GM23338 (cell line): ENCODE data around the gene FHAD1. TPM values are rescaled to one million over a fixed set of nuclear protein-coding genes. Genes with fewer than 3 reads are reported as not detected.

ENCODE experiments used
- ATAC-seq: fragments of 200-7000 bp; cut with Tn5 transposase; 3 replicates; pipeline ENCODE4 v1.9.1; 2020
- DNase-seq: peaks from one replicate; pipeline ENCODE4 v3.0.0-alpha.2; 2015; ENCODE audit warnings: low spot score
- H2AFZ ChIP-seq: fragments of 200-600 bp; sonication (generic); 2 replicates; pipeline ENCODE4 v1.8.0; 2016; ENCODE audit warnings: antibody characterized with exemption, mild to moderate bottlenecking, moderate library complexity
- H3F3A ChIP-seq: fragments of 200-600 bp; sonication (generic); replicated peaks from 2 replicates; pipeline ENCODE4 v1.8.0; 2017; ENCODE audit warnings: antibody characterized with exemption, mixed run types, low read depth
- H3K27ac ChIP-seq: fragments of 200-600 bp; sonication (generic); 2 replicates; pipeline ENCODE4 v1.6.1; 2016; ENCODE audit warnings: low read depth
- H3K27me3 ChIP-seq: fragments of 200-600 bp; sonication (generic); 2 replicates; pipeline ENCODE4 v1.8.0; 2016; ENCODE audit warnings: mild to moderate bottlenecking, mixed run types, moderate library complexity; ENCODE audit not compliant: insufficient read depth
- H3K36me3 ChIP-seq: fragments of 200-600 bp; sonication (generic); 2 replicates; pipeline ENCODE4 v1.8.0; 2016; ENCODE audit warnings: mild to moderate bottlenecking; ENCODE audit not compliant: insufficient read depth
- H3K4me1 ChIP-seq: fragments of 200-600 bp; sonication (generic); 2 replicates; pipeline ENCODE4 v1.8.0; 2016; ENCODE audit warnings: mild to moderate bottlenecking, moderate library complexity; ENCODE audit not compliant: insufficient read depth
- H3K4me2 ChIP-seq: fragments of 200-600 bp; sonication (generic); 2 replicates; pipeline ENCODE4 v1.7.1; 2017; ENCODE audit warnings: mixed run types
- H3K4me3 ChIP-seq: fragments of 200-600 bp; sonication (generic); 2 replicates; pipeline ENCODE4 v1.6.1; 2016; ENCODE audit warnings: mixed run types
- H3K79me2 ChIP-seq: fragments of 200-600 bp; sonication (generic); replicated peaks from 2 replicates; pipeline ENCODE4 v1.8.0; 2017; ENCODE audit warnings: mild to moderate bottlenecking; ENCODE audit not compliant: insufficient read depth
- H3K9me2 ChIP-seq: fragments of 200-600 bp; sonication (generic); 2 replicates; pipeline ENCODE4 v1.8.0; 2017; ENCODE audit not compliant: insufficient read depth
- H4K20me1 ChIP-seq: fragments of 200-600 bp; sonication (generic); replicated peaks from 2 replicates; pipeline ENCODE4 v1.8.0; 2017; ENCODE audit warnings: mild to moderate bottlenecking; ENCODE audit not compliant: insufficient read depth
- H3K27ac Mint-ChIP-seq: 2 replicates; pipeline ENCODE4 v1.8.0; 2020; ENCODE audit warnings: inconsistent platforms, mild to moderate bottlenecking, moderate library complexity, mixed read lengths
- H3K27me3 Mint-ChIP-seq: 3 replicates; pipeline ENCODE4 v1.8.0; 2022; ENCODE audit warnings: low read depth, mild to moderate bottlenecking, moderate library complexity, mixed read lengths, inconsistent platforms; ENCODE audit not compliant: insufficient read depth, poor library complexity
- H3K36me3 Mint-ChIP-seq: 3 replicates; pipeline ENCODE4 v1.8.0; 2021; ENCODE audit warnings: low read depth, mild to moderate bottlenecking, inconsistent platforms, moderate library complexity, mixed read lengths
- H3K4me1 Mint-ChIP-seq: 3 replicates; pipeline ENCODE4 v1.8.0; 2020; ENCODE audit warnings: mild to moderate bottlenecking, inconsistent platforms, mixed read lengths
- H3K4me3 Mint-ChIP-seq: 3 replicates; pipeline ENCODE4 v1.8.0; 2021; ENCODE audit warnings: moderate library complexity, mild to moderate bottlenecking, inconsistent platforms, mixed read lengths
- H3K9me3 Mint-ChIP-seq: 3 replicates; pipeline ENCODE4 v1.8.0; 2020; ENCODE audit warnings: moderate library complexity, mild to moderate bottlenecking, inconsistent platforms, mixed read lengths
- CREB1 ChIP-seq: fragments of 250-450 bp; sonication (Bioruptor Pico); IDR thresholded peaks from 2 replicates; pipeline ENCODE4 v1.5.0; 2020; ENCODE audit warnings: low read depth, mild to moderate bottlenecking, moderate library complexity
- CTCF ChIP-seq, 2 experiments: fragments of 200-600 bp in 1 of 2; sonication (generic) in 1 of 2; conservative IDR thresholded peaks; 2 replicates each; pipeline versions ENCODE4 v1.5.1 to v1.6.1; 2016 to 2017; ENCODE audit warnings: antibody characterized with exemption in 2 of 2, low read depth in 2 of 2, mild to moderate bottlenecking in 2 of 2, moderate library complexity in 1 of 2
- ETS1 ChIP-seq: IDR thresholded peaks from 2 replicates; pipeline ENCODE4 v1.6.1; 2016; ENCODE audit warnings: antibody characterized with exemption
- EZH2 ChIP-seq: fragments of 200-600 bp; sonication (generic); IDR thresholded peaks from one replicate; pipeline ENCODE4 v1.8.0; 2017; ENCODE audit warnings: antibody characterized with exemption, mild to moderate bottlenecking, low read depth; ENCODE audit not compliant: unreplicated experiment
- EZH2phosphoT487 ChIP-seq: fragments of 200-600 bp; sonication (generic); IDR thresholded peaks from one replicate; pipeline ENCODE4 v1.8.1; 2018; ENCODE audit warnings: antibody characterized with exemption; ENCODE audit not compliant: unreplicated experiment
- JUNB ChIP-seq: IDR thresholded peaks from one replicate; pipeline ENCODE4 v1.6.1; 2016; ENCODE audit warnings: antibody characterized with exemption; ENCODE audit not compliant: unreplicated experiment
- NANOG ChIP-seq: IDR thresholded peaks from 2 replicates; pipeline ENCODE4 v1.6.1; 2016; ENCODE audit warnings: antibody characterized with exemption, borderline replicate concordance
- POLR2AphosphoS5 ChIP-seq: IDR thresholded peaks from 2 replicates; pipeline ENCODE4 v1.6.1; 2016; ENCODE audit warnings: antibody characterized with exemption, low read depth
- REST ChIP-seq: IDR thresholded peaks from one replicate; pipeline ENCODE4 v1.6.1; 2018; ENCODE audit warnings: antibody characterized with exemption; ENCODE audit not compliant: unreplicated experiment
- STAT1 ChIP-seq: IDR thresholded peaks from one replicate; pipeline ENCODE4 v1.6.1; 2016; ENCODE audit warnings: antibody characterized with exemption; ENCODE audit not compliant: unreplicated experiment
- ZNF114 ChIP-seq: fragments of 250-450 bp; sonication (Bioruptor Pico); IDR thresholded peaks from 2 replicates; pipeline ENCODE4 v1.5.0; 2020; ENCODE audit warnings: mild to moderate bottlenecking, moderate library complexity
- ZNF331 ChIP-seq: fragments of 250-450 bp; sonication (Bioruptor Pico); IDR thresholded peaks from 2 replicates; pipeline ENCODE4 v1.5.0; 2020; ENCODE audit warnings: low read depth, mild to moderate bottlenecking, moderate library complexity
- ZNF462 ChIP-seq: fragments of 250-450 bp; sonication (Bioruptor Pico); IDR thresholded peaks from 2 replicates; pipeline ENCODE4 v1.5.0; 2020; ENCODE audit warnings: mild to moderate bottlenecking, moderate library complexity
- polyA plus RNA-seq: library from polyadenylated mRNA; unstranded; fragments of >200 nt; fragmentation: Nextera tagmentation; extraction: Ambion mirVana; gene quantifications from 2 replicates; pipeline ENCODE4 v1.2.1, GENCODE V29; 2016
- total RNA-seq: library from RNA; depleted of rRNA; stranded (reverse); fragments of >200 nt; shearing (Covaris generic); gene quantifications from 2 replicates; pipeline ENCODE4 v1.2.3, GENCODE V29; 2014

The FHAD1 gene
- total and polyA plus RNA-seq, 2 experiments from 2014 or later: 1.8 to 3.3 TPM

- H3K79me2 ChIP-seq: no peaks in the 10 kb centered on the region
- no peaks in the 10 kb centered on the region for H3K4me1 ChIP-seq
- TF ChIP-seq CTCF (conservative IDR thresholded peaks at IDR 0.05; ENCODE audit: low read depth in 2 of 2): no peak
- TF ChIP-seq NANOG: no peak
- no peak for TF ChIP-seq EZH2
- TF ChIP-seq ZNF462: no peak
- no peak for TF ChIP-seq STAT1
- no peak for TF ChIP-seq CREB1 (CRISPR knock-in tag)
- no peak for TF ChIP-seq ZNF331 (CRISPR knock-in tag)
- no peak for TF ChIP-seq JUNB
- no peak for TF ChIP-seq ETS1
- no peak for TF ChIP-seq POLR2AphosphoS5
- no peak for TF ChIP-seq EZH2phosphoT487
- no peak for TF ChIP-seq ZNF114 (CRISPR knock-in tag)
- TF ChIP-seq REST: no peak
- no peaks in the 10 kb centered on the region for H3K9me3 Mint-ChIP-seq
- H3K9me2 ChIP-seq: no peaks in the 10 kb centered on the region
- no peak overlapping the region for H3K4me3 Mint-ChIP-seq
- no peaks in the 10 kb centered on the region for H4K20me1 ChIP-seq
- peaks cover 7% of the 10 kb centered on the region for H3K27me3 Mint-ChIP-seq
- H3K4me1 Mint-ChIP-seq: peaks cover 19% of the 10 kb centered on the region
- H2AFZ ChIP-seq: no peak overlapping the region
- no peak overlapping the region for H3K27ac ChIP-seq
- H3K36me3 ChIP-seq: no peaks in the 10 kb centered on the region
- no peak for DNase-seq
- no peak overlapping the region for H3K27ac Mint-ChIP-seq
- H3K4me3 ChIP-seq: no peak overlapping the region
- H3K27me3 ChIP-seq: no peaks in the 10 kb centered on the region
- no peaks in the 10 kb centered on the region for H3F3A ChIP-seq
- ATAC-seq: no peak
- no peaks in the 10 kb centered on the region for H3K36me3 Mint-ChIP-seq
- H3K4me2 ChIP-seq: no peak overlapping the region
These were observed 10.3 kb downstream of the FHAD1 start for GRCh38 chr1:15257309-15257708.
